HG02642 (cell line): ENCODE data around the gene DSP.

Source experiments
- ATAC-seq: cut with Tn5 transposase; IDR thresholded peaks from one replicate; pipeline ENCODE4 v1.9.1; 2021; ENCODE audit warnings: mild to moderate bottlenecking; ENCODE audit not compliant: unreplicated experiment, poor library complexity

Gene DSP

GRCh38 chr6:7532821-7533220, 8.7 kb upstream of the DSP start:
- ATAC-seq, result no peak

DNA sequence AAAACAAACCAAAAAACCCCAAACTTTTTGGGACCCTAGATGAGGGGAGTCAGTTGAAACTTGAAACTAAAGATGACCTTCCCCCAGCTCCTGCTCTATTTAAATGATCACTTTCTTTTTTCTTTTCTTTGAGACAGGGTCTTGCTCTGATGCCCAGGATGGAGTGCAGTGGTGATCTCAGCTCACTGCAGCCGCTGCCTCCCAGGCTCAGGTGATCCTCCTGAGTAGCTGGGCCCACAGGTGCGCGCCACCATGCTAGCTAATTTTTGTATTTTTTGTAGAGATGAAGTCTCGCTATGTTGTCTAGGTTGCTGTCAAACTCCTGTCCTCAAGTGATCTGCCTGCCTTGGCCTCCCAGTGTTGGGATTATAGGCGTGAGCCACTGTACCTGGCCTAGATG, 7.3 kb upstream of the DSP start:
- no peak for ATAC-seq

DNA sequence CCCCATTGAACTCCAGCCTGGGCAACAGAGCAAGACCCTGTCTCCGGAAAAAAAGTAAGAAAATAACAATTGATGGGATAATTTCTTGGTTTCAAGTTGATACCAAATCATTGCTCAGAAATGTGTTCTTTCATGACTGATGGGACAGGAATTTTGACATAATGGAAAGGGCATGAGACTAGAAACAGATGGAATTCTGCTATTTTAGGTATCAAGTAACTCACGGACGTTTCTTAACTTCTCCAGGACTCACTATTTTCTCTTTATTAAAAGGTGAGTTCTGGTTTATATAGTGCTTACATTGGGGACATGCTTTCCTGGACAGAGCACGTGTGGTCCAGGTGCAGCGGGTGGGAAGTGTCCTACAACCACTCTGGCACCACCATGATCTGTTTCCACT, 6.0 kb upstream of the DSP start:
- no peak for ATAC-seq

- ATAC-seq, result no peak
These were observed 3.8 kb upstream of the DSP start for GRCh38 chr6:7537565-7538174.

GRCh38 chr6:7538484-7538883, 3.0 kb upstream of the DSP start:
- no peak for ATAC-seq

DNA sequence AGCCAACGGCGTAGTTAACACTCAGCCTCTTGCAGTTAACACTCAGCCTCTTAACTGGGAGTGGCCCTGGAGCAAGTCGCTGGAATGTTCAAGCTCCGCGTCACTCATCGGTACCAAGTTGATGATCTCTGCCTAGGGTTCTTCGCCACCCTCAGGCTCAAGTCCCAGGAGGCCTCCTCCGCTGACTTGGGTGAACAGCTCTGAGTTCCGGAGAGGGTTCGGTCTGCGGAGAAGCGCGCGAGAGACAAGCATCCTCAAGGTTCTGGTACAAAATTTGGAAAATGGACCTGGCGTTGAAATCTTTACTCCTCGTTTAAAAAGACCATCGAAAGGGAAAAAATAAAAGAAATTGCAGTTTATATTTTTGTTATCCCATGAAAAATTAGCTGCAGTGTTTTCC, 876 bp upstream of the DSP start:
- no peak for ATAC-seq

DNA sequence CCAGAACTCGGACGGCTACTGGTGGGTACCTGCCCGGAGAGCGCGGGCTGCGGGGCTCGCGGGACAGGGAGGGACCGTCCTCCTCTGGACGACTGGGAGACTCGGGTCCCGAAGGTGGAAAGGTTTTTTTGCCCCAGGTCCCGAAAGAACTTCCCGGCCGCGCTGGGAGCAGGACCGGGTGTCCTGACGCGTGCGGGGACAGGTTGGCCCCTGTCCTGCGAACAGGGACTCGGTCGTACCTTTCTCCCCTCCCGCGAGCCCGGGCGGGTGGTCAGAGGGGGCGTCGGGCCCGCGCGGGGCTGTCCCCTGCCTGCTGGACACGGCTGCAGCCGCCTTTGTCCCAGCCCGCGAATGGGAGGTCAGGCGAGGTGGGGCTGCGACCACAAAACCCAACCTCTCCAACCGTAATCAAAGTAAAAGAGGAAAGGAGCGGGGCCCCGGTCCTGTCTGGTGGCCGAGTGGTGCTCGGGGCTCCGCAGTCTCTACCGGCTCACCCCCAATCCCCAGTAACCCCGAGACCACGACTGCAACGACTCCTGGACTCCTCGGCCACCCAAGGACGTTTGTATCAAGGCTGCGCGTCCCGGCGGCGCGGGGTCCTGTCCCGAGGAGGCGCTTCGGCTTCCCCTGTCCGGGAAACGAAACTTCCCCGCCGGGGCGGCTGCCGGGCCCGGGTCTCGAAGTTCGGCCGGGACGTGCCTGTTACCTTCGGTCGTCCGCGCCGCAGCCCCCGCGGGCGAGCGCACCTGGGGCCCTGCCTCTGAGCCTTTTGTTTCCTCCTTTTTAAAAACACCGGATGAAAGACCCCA, 798 bp downstream of the DSP start:
- ATAC-seq, result peak; percentile 23

- no peak for ATAC-seq
These were observed 1.6 kb downstream of the DSP start for GRCh38 chr6:7542874-7543624.

DNA sequence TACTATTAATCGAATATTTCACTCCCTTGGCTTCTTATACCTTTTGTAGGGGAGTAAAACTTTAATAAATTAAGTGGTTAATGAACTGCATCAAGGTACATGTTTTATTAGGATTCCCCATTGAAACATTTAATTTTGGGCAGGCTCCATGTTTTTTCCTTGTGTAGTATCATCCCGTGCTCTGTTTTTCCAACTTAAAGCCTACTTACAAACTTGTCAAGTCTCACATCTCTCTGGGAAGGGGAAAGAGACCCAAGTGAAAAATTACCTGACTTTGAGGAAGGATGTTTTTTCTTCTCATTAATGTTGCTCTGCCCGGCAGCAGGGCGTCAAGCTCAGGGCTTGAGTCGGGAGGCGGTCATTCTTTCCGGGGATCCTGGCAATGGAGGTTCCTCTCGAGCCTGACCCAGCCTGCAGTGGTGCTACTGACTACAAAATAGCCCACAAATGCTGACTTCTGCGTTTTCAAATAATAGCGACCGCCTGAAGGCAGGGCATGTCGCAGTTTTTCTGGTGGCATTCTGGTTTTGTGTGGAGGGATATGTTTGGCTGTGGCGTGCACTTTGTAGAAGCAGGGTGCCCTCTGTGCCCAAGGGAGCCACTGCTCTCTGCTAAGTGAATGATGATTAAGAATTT, 2.4 kb downstream of the DSP start:
- ATAC-seq, result no peak

DNA sequence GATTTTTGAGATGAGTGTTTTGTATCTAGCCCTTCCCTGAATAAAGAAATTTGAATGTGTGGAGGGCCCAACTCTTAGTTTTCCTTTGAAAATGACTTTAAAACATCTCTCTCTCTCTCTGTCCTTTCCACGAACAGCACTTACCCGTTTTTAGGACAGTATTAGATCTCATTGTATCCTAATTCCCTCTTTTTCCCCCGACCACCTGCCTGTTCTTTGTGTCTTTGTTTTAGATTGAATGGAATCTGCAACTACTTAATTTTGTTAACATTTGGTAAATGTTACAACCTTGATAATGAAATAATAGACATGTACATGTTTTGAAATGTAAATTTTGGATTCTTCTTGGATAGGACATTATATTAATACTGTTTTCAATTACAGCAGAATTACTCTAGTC, 3.1 kb downstream of the DSP start:
- no peak for ATAC-seq

- ATAC-seq, result no peak
These were observed 4.0 kb downstream of the DSP start for GRCh38 chr6:7545316-7546019.

DNA sequence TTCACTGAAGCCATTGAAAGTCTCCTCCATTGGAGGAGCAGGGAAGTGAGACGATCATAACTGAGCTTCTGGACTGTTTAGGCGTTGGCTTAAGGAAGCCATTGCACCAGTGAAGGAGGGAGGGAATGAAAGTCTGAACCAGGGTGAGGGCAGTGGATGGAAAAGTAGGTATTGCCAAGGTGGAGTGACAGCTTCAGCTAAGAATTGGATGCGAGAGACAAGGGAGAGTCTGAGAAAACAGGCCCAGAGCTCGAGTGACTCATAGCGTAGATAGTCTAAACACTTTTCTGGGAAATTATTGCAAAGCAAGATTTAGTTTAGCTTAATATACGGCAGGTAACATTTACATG, 4.5 kb downstream of the DSP start:
- no peak for ATAC-seq

DNA sequence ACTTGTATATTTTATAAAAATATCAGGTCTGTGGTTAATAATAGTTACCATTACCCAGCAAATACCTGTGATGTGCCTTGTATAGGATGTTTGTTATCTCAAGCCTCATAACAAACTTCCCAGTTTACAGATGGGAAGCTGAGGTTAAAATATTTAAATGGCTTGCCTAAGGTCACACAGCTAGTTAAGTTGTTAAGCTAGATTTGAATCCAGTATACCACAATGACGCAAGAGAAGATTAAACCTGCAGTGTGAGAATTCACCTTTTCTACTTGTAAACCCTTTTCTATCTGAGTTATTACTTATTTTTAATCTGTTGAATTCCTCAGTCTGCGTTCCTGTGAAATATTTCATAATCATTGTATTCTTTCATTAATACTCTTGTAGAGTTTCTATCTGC, 4.9 kb downstream of the DSP start:
- ATAC-seq, result no peak

GRCh38 chr6:7546896-7547295, 5.4 kb downstream of the DSP start:
- ATAC-seq, result no peak

DNA sequence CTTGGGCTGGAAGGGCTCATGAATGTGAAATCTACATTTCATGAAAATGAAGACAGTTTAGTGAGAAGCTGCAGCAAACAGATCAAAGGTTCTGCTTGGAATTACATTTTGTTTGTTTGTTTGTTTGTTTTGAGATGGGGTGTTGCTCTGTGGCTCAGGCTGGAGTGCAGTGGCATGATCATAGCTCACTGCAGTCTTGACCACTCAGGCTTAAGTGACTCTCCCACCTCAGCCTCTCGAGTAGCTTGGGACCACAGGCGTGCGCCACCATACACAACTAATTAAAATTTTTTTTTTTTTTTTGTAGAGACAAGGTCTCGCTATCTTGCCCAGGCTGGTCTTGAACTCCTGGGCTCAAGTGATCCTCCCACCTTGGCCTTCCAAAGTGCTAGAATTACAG, 5.8 kb downstream of the DSP start:
- no peak for ATAC-seq

GRCh38 chr6:7550433-7550801, 8.9 kb downstream of the DSP start:
- ATAC-seq, result no peak

- no peak for ATAC-seq
These were observed 13.2 kb downstream of the DSP start for GRCh38 chr6:7554533-7555275.

DNA sequence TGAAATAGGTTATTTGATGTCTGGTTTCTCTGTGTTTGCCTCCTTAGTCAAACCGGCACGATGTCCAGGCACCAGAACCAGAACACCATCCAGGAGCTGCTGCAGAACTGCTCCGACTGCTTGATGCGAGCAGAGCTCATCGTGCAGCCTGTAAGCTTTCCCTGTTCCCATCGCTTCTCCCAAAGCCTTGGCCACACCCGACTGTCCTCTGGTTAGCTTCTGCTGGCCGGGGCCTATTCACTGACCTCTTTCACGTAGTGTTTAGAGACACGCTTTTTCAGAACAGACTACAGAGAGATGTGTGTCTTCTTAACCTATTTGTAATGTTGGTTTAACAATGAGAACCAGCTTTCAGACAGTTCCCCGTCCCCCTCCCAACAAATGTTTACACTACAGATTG, 14.2 kb downstream of the DSP start:
- no peak for ATAC-seq

- ATAC-seq, result no peak
These were observed 15.1 kb downstream of the DSP start for GRCh38 chr6:7556394-7557106.
